ENCODE measurements around the gene SLC45A3. TPM values are rescaled to one million over a fixed set of nuclear protein-coding genes. Genes with fewer than 3 reads are reported as not detected.

SLC45A3 gene
- total RNA-seq, 1 donor from 2014 or later, result 9.3 TPM

GRCh38 chr1:205612104-205612503 is 68.2 kb downstream of the SLC45A3 start:
- H3K36me3 ChIP-seq (ENCODE audit: control insufficient read depth, insufficient read depth, low read length), result no peaks in the 10 kb centered on the region
- no peaks in the 10 kb centered on the region for H3K27me3 ChIP-seq (ENCODE audit: control insufficient read depth, insufficient read depth, low read length)
- no peak for TF ChIP-seq CTCF (IDR thresholded peaks at IDR 0.05; ENCODE audit: insufficient read depth, low read length, poor library complexity, severe bottlenecking)
- H3K4me3 ChIP-seq (ENCODE audit: low read depth, low read length), result no peak overlapping the region
- DNase-seq (ENCODE audit: low read depth), result no peak

- no peaks in the 10 kb centered on the region for H3K27me3 ChIP-seq (ENCODE audit: control insufficient read depth, insufficient read depth, low read length)
- H3K4me3 ChIP-seq (ENCODE audit: low read depth, low read length), result no peak overlapping the region
- DNase-seq (ENCODE audit: low read depth), result no peak
- no peaks in the 10 kb centered on the region for H3K36me3 ChIP-seq (ENCODE audit: control insufficient read depth, insufficient read depth, low read length)
- no peak for TF ChIP-seq CTCF (IDR thresholded peaks at IDR 0.05; ENCODE audit: insufficient read depth, low read length, poor library complexity, severe bottlenecking)
Measured at GRCh38 chr1:205610901-205611466, 69.3 kb downstream of the SLC45A3 start.

GRCh38 chr1:205610036-205610435 is 70.3 kb downstream of the SLC45A3 start:
- Histone ChIP-seq H3K36me3 (ENCODE audit: control insufficient read depth, insufficient read depth, low read length) (no peaks in the 10 kb centered on the region), H3K27me3 (ENCODE audit: control insufficient read depth, insufficient read depth, low read length) (no peaks in the 10 kb centered on the region), H3K4me3 (ENCODE audit: low read depth, low read length) (no peak overlapping the region)
- TF ChIP-seq CTCF (IDR thresholded peaks at IDR 0.05; ENCODE audit: insufficient read depth, low read length, poor library complexity, severe bottlenecking), result no peak
- DNase-seq (ENCODE audit: low read depth), result no peak

Other genes with a start within 250 kb of the SLC45A3 start
- gene BLACAT1, start 224.5 kb downstream of the SLC45A3 start, total RNA-seq, result 1.5 and 2.0 TPM in 2 replicates
- gene CDK18, start 175.8 kb downstream of the SLC45A3 start, total RNA-seq, result 12.1 and 14.0 TPM in 2 replicates
- 16.1 and 16.7 TPM in 2 replicates for gene ELK4, start 48.5 kb downstream of the SLC45A3 start, total RNA-seq
- gene NUCKS1, start 69.7 kb upstream of the SLC45A3 start, total RNA-seq, result 63.9 and 72.6 TPM in 2 replicates
- gene RAB29, start 95.0 kb upstream of the SLC45A3 start, total RNA-seq, result 21.6 and 24.4 TPM in 2 replicates
- gene SLC41A1, start 132.7 kb upstream of the SLC45A3 start, total RNA-seq, result 17.2 and 20.9 TPM in 2 replicates
- gene PM20D1, start 169.6 kb upstream of the SLC45A3 start, total RNA-seq, result 0.04 and 1.8 TPM in 2 replicates